ENCODE measurements around the gene IL4. TPM values are rescaled to one million over a fixed set of nuclear protein-coding genes. Genes with fewer than 3 reads are reported as not detected.

Gene IL4
- polyA plus RNA-seq, 1 experiment = not detected

DNA sequence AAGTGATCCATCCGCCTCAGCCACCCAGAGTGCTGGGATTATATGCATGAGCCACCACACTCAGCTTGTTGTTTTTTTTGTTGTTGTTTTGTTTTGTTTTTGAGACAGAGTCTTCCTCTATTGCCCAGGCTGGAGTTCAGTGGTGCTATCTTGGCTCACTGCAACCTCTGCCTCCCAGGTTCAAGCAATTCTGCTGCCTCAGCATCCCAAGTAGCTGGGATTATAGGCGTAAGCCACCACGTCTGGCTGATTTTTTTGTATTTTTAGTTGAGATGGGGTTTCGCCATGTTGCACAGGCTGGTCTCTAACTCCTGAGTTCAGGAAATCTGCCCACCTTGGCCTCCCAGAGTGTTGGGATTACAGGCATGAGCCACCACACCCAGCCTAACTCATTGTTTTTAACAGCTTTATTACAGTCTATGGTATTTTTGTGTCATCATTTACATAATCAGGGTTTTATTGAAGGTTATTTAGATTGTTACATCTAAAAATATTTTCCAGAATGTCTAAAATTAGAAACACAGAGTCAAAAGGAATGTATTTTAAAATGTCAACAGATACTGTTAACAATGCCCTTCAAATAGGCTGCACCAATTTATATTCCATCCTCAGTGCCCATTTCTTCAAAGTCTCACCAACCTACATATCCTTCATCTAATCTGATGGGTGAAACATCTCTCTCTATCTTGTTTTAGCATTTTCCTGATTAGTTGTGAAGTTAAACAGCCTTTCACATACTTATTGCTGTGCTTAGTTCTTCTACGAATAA, 44.9 kb downstream of the IL4 start:
- H3K4me3 ChIP-seq (ENCODE audit: low read depth, low read length) = no peak overlapping the region
- ChIA-PET CTCF (interaction anchor here (0.8 to 1.3 kb wide), 2 partner anchors 19 to 191 kb away, joined by 3 to 4 read pairs; partner anchors contain the start of gene KIF3A), POLR2A (no interaction called here)
- H3K36me3 ChIP-seq (ENCODE audit: control insufficient read depth, insufficient read depth, low read length) = no peaks in the 10 kb centered on the region
- no peaks in the 10 kb centered on the region for H3K27me3 ChIP-seq (ENCODE audit: control insufficient read depth, insufficient read depth, low read length)
- DNase-seq (ENCODE audit: low read depth) = peak; percentile 9
- TF ChIP-seq, protein P1, sequence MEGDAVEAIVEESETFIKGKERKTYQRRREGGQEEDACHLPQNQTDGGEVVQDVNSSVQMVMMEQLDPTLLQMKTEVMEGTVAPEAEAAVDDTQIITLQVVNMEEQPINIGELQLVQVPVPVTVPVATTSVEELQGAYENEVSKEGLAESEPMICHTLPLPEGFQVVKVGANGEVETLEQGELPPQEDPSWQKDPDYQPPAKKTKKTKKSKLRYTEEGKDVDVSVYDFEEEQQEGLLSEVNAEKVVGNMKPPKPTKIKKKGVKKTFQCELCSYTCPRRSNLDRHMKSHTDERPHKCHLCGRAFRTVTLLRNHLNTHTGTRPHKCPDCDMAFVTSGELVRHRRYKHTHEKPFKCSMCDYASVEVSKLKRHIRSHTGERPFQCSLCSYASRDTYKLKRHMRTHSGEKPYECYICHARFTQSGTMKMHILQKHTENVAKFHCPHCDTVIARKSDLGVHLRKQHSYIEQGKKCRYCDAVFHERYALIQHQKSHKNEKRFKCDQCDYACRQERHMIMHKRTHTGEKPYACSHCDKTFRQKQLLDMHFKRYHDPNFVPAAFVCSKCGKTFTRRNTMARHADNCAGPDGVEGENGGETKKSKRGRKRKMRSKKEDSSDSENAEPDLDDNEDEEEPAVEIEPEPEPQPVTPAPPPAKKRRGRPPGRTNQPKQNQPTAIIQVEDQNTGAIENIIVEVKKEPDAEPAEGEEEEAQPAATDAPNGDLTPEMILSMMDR (IDR thresholded peaks at IDR 0.05; ENCODE audit: insufficient read depth, low read depth, low read length) = no peak

GRCh38 chr5:132725745-132726144, 52.0 kb downstream of the IL4 start:
- H3K4me3 ChIP-seq (ENCODE audit: low read depth, low read length) = no peak overlapping the region
- no peaks in the 10 kb centered on the region for H3K36me3 ChIP-seq (ENCODE audit: control insufficient read depth, insufficient read depth, low read length)
- no peaks in the 10 kb centered on the region for H3K27me3 ChIP-seq (ENCODE audit: control insufficient read depth, insufficient read depth, low read length)
- no peak for DNase-seq (ENCODE audit: low read depth)
- ChIA-PET POLR2A (no interaction called here), CTCF (interaction anchor here (1.7 kb wide), 1 partner anchor 95 kb away, joined by 7 read pairs; no protein-coding TSS in a partner anchor)
- TF ChIP-seq, protein P1 (IDR thresholded peaks at IDR 0.05; ENCODE audit: insufficient read depth, low read depth, low read length) = no peak

GRCh38 chr5:132729896-132730295, 56.1 kb downstream of the IL4 start:
- TF ChIP-seq, protein P1 (IDR thresholded peaks at IDR 0.05; ENCODE audit: insufficient read depth, low read depth, low read length) = no peak
- no peaks in the 10 kb centered on the region for H3K36me3 ChIP-seq (ENCODE audit: control insufficient read depth, insufficient read depth, low read length)
- ChIA-PET POLR2A (no interaction called here), CTCF (no interaction called here)
- no peaks in the 10 kb centered on the region for H3K27me3 ChIP-seq (ENCODE audit: control insufficient read depth, insufficient read depth, low read length)
- DNase-seq (ENCODE audit: low read depth) = no peak
- no peak overlapping the region for H3K4me3 ChIP-seq (ENCODE audit: low read depth, low read length)

Other genes with a start within 250 kb of the IL4 start
- gene IRF1, start 183.2 kb upstream of the IL4 start, polyA plus RNA-seq (2011; rRNA removed) = 17.9 and 25.5 TPM in 2 replicates
- gene IL5, start 130.5 kb upstream of the IL4 start, polyA plus RNA-seq (2011; rRNA removed) = not detected in 2 replicates
- gene RAD50, start 117.0 kb upstream of the IL4 start, polyA plus RNA-seq (2011; rRNA removed) = 9.7 and 17.8 TPM in 2 replicates
- not detected in 2 replicates for gene IL13, start 15.8 kb upstream of the IL4 start, polyA plus RNA-seq (2011; rRNA removed)
- 2.9 and 6.1 TPM in 2 replicates for gene KIF3A, start 63.6 kb downstream of the IL4 start, polyA plus RNA-seq (2011; rRNA removed)
- gene CCNI2, start 73.4 kb downstream of the IL4 start, polyA plus RNA-seq (2011; rRNA removed) = 0.15 TPM in 1 of 2 replicates, not detected in the other
- 53.2 and 67.8 TPM in 2 replicates for gene SEPTIN8, start 103.2 kb downstream of the IL4 start, polyA plus RNA-seq (2011; rRNA removed)
- gene SOWAHA, start 139.3 kb downstream of the IL4 start, polyA plus RNA-seq (2011; rRNA removed) = 0.02 TPM in 1 of 2 replicates, not detected in the other
- gene SHROOM1, start 156.7 kb downstream of the IL4 start, polyA plus RNA-seq (2011; rRNA removed) = 6.4 and 8.5 TPM in 2 replicates
- 0.15 and 0.20 TPM in 2 replicates for gene GDF9, start 192.5 kb downstream of the IL4 start, polyA plus RNA-seq (2011; rRNA removed)
- 289 and 292 TPM in 2 replicates for gene UQCRQ, start 192.7 kb downstream of the IL4 start, polyA plus RNA-seq (2011; rRNA removed)
- gene LEAP2, start 199.7 kb downstream of the IL4 start, polyA plus RNA-seq (2011; rRNA removed) = 0.31 and 0.70 TPM in 2 replicates